Endothelial cell (in vitro differentiated cells): ENCODE data around the gene NDUFAF8. TPM values are rescaled to one million over a fixed set of nuclear protein-coding genes. Genes with fewer than 3 reads are reported as not detected.

Experiments used
- DNase-seq: peaks from one replicate; pipeline ENCODE4 v3.0.0; 2021; ENCODE audit warnings: low spot score
- H3K27ac Mint-ChIP-seq: one replicate; pipeline ENCODE4 v1.8.0; 2021; ENCODE audit warnings: mixed read lengths, inconsistent platforms; ENCODE audit not compliant: unreplicated experiment
- H3K27me3 Mint-ChIP-seq: one replicate; pipeline ENCODE4 v1.8.0; 2021; ENCODE audit warnings: mild to moderate bottlenecking, moderate library complexity, mixed read lengths, inconsistent platforms; ENCODE audit not compliant: unreplicated experiment
- H3K36me3 Mint-ChIP-seq: one replicate; pipeline ENCODE4 v1.8.0; 2021; ENCODE audit warnings: mild to moderate bottlenecking, low read depth, mixed read lengths, inconsistent platforms; ENCODE audit not compliant: unreplicated experiment
- H3K4me1 Mint-ChIP-seq: one replicate; pipeline ENCODE4 v1.8.0; 2021; ENCODE audit warnings: mild to moderate bottlenecking, mixed read lengths, inconsistent platforms; ENCODE audit not compliant: unreplicated experiment
- H3K4me3 Mint-ChIP-seq: one replicate; pipeline ENCODE4 v1.8.0; 2021; ENCODE audit warnings: mild to moderate bottlenecking, mixed read lengths, inconsistent platforms; ENCODE audit not compliant: unreplicated experiment
- H3K9me3 Mint-ChIP-seq: one replicate; pipeline ENCODE4 v1.8.0; 2021; ENCODE audit warnings: mixed read lengths, inconsistent platforms; ENCODE audit not compliant: unreplicated experiment
- total RNA-seq: library from RNA; stranded (reverse); fragmentation: NEBNext Ultra II Directional; extraction: Animal tissue kit (Norgen Biotek cat#: 25700); gene quantifications from one replicate; pipeline ENCODE4 v1.2.1, GENCODE V29; 2021; ENCODE audit not compliant: unreplicated experiment
- TF ChIP-seq, protein P1 (sequence below): fragments of 200-600 bp; sonication (generic); IDR thresholded peaks from one replicate; pipeline ENCODE4 v1.5.0; 2021; ENCODE audit warnings: antibody characterized with exemption; ENCODE audit not compliant: unreplicated experiment

Gene NDUFAF8
- total RNA-seq, 1 donor from 2014 or later: 31.2 TPM

DNA sequence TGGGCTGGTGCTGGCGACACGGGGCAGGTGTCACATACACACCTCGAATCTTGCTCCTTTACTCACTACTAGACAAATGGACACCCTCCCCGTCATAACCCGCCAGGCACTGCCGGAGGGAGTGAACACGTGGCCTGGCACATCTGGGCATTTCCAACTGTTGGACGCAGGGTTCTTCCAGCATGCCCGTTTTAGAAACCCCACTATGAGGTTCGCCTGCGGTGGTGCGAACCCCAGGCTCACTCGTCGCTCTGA lies 9.5 kb upstream of the NDUFAF8 start:
- DNase-seq: no peak
- peaks cover 23% of the 10 kb centered on the region for H3K36me3 Mint-ChIP-seq
- H3K9me3 Mint-ChIP-seq: no peaks in the 10 kb centered on the region
- no peak overlapping the region for H3K27ac Mint-ChIP-seq
- H3K27me3 Mint-ChIP-seq: peaks cover 9% of the 10 kb centered on the region
- TF ChIP-seq, protein P1, sequence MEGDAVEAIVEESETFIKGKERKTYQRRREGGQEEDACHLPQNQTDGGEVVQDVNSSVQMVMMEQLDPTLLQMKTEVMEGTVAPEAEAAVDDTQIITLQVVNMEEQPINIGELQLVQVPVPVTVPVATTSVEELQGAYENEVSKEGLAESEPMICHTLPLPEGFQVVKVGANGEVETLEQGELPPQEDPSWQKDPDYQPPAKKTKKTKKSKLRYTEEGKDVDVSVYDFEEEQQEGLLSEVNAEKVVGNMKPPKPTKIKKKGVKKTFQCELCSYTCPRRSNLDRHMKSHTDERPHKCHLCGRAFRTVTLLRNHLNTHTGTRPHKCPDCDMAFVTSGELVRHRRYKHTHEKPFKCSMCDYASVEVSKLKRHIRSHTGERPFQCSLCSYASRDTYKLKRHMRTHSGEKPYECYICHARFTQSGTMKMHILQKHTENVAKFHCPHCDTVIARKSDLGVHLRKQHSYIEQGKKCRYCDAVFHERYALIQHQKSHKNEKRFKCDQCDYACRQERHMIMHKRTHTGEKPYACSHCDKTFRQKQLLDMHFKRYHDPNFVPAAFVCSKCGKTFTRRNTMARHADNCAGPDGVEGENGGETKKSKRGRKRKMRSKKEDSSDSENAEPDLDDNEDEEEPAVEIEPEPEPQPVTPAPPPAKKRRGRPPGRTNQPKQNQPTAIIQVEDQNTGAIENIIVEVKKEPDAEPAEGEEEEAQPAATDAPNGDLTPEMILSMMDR: no peak
- peaks cover 4% of the 10 kb centered on the region for H3K4me1 Mint-ChIP-seq
- peak overlapping the region; percentile 21 for H3K4me3 Mint-ChIP-seq

DNA sequence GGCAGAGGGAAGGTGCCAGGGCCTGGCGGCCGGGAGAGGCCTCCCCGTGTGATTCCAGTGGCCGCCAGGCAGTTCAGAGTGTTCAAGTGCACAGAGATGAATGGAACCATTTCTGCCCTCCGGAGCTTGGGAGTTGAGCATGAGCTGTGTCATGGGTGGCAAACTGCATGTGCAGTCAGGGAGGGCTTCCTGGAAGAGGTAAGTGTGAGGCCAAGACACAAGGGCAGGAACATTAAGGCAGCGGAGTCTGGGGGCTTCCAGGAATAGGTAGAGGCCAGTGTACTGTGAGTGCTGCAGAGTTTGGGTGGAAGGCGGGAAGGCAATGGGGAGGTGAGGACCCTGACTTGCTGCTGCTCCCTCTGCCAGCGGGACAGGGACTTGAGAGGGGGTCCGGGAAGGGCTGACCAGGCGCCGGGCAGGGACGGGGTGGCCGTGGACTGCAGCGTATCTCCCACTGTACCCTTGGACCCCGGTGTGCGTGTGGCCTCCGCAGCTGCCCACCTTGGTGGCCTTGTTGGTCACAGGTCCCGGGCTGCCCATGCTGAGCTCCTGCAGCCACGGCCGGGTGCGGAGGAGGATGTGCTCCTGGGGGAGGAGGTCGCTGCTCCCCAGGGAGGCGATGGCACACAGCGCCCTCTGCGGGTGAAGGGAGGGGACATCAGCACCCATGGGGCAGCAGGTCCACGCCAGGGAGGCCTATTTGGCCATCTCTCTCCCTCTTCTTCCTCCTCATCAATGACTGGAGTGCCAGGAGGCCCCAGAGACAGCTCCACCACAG lies 8.9 kb upstream of the NDUFAF8 start:
- no peak for DNase-seq
- no peaks in the 10 kb centered on the region for H3K9me3 Mint-ChIP-seq
- peaks cover 12% of the 10 kb centered on the region for H3K27me3 Mint-ChIP-seq
- TF ChIP-seq, protein P1: peak; percentile 44
- peaks cover 8% of the 10 kb centered on the region for H3K4me1 Mint-ChIP-seq
- no peak overlapping the region for H3K27ac Mint-ChIP-seq
- H3K36me3 Mint-ChIP-seq: peaks cover 28% of the 10 kb centered on the region
- H3K4me3 Mint-ChIP-seq: peak overlapping the region; percentile 65

DNA sequence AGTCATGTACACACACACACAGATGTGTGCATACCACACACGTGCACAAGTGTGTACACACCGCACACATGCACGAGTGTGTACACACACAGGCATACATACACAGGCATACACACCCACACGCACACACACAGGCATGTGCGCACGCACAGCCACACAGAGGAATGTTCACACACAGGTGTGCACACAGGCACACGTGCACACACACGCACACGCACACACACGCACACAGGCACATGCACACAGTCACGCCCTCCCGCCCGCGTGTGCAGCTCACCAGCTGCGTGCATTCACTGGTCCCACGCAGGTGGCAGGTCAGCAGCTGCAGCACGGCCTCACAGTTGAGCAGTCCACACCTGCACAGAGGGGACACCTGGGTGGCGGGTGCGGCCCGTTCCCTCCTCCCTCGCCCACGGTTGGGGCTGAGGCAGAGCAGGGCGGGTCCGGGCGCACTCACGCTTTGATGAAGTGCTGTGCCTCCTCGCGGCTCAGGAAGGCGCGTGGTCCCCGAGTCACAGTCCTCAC lies 7.9 kb upstream of the NDUFAF8 start:
- Mint-ChIP-seq H3K36me3 (peaks cover 28% of the 10 kb centered on the region), H3K27me3 (peaks cover 12% of the 10 kb centered on the region), H3K4me3 (peak overlapping the region; percentile 65), H3K27ac (peak overlapping the region; percentile 78), H3K4me1 (peaks cover 8% of the 10 kb centered on the region), H3K9me3 (no peaks in the 10 kb centered on the region)
- DNase-seq: no peak
- TF ChIP-seq, protein P1: no peak

DNA sequence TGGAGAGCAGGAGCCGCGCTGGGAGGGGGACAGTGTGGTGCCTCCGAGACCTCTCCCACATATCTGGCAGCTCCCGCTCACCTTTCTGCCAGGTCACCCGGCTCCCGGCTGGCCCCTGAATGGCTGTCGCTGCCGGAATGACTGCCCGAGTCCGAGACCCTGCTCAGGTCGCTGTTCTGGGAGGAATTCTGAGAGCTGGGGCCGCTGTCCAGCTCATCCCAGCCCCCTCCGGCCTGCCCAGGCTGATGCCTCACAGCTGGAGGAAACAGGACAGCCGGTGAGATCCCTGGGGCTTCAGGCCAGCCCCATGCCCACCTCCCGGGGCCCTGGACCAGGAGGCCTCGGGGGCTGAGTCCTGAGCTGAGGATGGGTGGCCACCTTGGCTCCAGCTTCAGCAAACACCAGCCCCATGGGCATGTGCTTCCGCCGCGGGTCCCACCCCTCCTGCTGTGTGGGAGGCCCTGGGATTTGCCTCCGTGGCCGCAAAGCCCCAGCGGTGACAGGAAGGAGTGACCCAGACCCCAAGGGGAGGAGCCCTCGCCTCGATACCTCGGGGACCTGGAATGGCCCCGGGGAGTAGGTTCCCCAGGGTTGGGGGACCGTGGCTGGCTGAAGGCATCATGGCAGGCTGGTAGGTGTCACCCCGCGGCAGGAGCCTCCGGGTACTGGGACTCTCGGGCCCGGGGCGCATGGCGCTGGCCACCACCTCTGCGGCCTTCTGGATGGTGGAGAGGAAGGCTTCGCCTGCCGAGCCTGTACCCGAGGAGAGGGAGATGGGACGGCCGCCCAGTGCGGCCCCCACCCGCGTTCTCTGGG lies 7.1 kb upstream of the NDUFAF8 start:
- Mint-ChIP-seq H3K4me1 (peaks cover 8% of the 10 kb centered on the region), H3K27me3 (peaks cover 12% of the 10 kb centered on the region), H3K27ac (no peak overlapping the region), H3K36me3 (peaks cover 28% of the 10 kb centered on the region), H3K4me3 (no peak overlapping the region), H3K9me3 (no peaks in the 10 kb centered on the region)
- TF ChIP-seq, protein P1: no peak
- no peak for DNase-seq
